Peyer's patch (tissue), 4 donors: Measurements from ENCODE around the gene LBX1.

Source experiments
- CTCF ChIP-seq, 6 experiments: fragments of 450-650 bp in 4 of 6; fragments of 200-600 bp in 2 of 6; sonication (generic) in 1 of 6; IDR thresholded peaks; one replicate each; pipeline ENCODE4 v1.5.1; 2017 to 2019; ENCODE audit warnings: antibody characterized with exemption in 6 of 6, mild to moderate bottlenecking in 3 of 6, moderate library complexity in 1 of 6
- POLR2A ChIP-seq, 2 donors: fragments of 450-650 bp; IDR thresholded peaks; one replicate each; pipeline ENCODE4 v1.5.1; 2017; ENCODE audit warnings: antibody characterized with exemption in 2 of 2, mild to moderate bottlenecking in 2 of 2, moderate library complexity in 2 of 2

- no peak for TF ChIP-seq CTCF (IDR thresholded peaks at IDR 0.05)
- no peak for TF ChIP-seq POLR2A (IDR thresholded peaks at IDR 0.05)
These were observed 22.2 kb downstream of the LBX1 start for GRCh38 chr10:101207026-101207425.
